HG03025 (cell line): ENCODE measurements around the gene PLEK.
"Not testable (repeated sequence)": the region's sequence is repeated elsewhere in the genome, so short reads cannot be mapped to it uniquely, and the experiment has no call there.

Source experiments
- ATAC-seq: cut with Tn5 transposase; IDR thresholded peaks from one replicate; pipeline ENCODE4 v1.9.1; 2021; ENCODE audit warnings: mild to moderate bottlenecking, moderate library complexity; ENCODE audit not compliant: unreplicated experiment, low FRiP score

The PLEK gene

DNA sequence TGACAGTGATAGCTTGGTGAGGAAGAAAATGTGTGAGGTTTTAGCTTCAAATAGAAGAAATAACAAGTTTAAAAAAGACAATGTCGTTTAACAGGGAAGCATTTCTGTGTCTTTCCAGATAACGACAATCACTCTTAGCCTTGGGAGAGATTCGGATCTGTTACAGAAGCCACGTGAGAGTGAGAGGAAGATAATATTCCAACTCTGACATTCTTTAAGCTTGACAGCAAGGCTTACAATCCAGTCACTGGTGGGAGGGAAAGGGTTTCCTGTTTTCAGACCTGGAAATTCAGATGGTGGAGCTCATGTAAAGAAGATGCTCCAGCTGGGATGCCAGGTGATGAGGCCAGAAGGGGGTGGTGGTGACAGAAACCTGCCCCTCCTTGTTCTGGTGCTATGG is 71.2 kb downstream of the PLEK start:
- ATAC-seq: no peak

DNA sequence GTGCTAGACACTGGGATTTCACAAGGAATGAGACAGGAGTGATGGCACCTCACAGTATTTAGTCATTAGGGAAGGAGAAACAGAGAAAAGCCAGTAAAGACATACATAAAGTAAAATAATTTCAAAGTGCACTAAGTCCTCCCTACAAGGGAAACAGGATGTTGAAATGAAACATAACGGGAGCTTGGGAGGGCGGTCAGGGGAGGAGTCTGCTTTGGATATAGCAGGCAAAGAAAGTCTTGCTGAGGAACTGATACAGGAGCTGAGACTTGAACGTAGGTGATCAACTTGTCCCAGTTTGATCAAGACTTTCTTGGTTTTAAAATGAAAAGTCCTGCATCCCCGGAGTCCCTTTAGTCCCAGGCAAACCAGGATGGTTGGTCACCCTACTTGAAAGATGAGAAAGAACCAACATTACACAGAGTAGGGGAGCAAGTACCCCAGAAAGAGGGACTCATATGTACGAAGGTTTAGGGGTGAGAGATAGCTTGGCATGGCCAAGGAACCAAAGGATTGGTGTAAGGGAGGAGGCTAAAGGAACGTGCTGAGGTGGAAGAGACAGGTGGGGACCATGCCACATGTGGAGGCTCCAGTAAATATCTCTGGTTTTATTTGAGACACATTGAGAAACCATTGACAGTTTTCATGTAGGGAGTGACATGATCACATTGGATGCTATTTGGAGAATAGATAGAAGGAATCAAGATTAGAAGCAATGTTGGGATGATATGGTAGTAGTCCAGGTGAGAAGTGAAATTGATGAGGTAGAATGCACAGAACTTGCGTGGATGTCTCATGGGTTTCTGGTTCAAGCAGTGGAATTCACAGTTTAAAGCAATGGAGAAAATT is 73.6 kb downstream of the PLEK start:
- ATAC-seq: no peak

DNA sequence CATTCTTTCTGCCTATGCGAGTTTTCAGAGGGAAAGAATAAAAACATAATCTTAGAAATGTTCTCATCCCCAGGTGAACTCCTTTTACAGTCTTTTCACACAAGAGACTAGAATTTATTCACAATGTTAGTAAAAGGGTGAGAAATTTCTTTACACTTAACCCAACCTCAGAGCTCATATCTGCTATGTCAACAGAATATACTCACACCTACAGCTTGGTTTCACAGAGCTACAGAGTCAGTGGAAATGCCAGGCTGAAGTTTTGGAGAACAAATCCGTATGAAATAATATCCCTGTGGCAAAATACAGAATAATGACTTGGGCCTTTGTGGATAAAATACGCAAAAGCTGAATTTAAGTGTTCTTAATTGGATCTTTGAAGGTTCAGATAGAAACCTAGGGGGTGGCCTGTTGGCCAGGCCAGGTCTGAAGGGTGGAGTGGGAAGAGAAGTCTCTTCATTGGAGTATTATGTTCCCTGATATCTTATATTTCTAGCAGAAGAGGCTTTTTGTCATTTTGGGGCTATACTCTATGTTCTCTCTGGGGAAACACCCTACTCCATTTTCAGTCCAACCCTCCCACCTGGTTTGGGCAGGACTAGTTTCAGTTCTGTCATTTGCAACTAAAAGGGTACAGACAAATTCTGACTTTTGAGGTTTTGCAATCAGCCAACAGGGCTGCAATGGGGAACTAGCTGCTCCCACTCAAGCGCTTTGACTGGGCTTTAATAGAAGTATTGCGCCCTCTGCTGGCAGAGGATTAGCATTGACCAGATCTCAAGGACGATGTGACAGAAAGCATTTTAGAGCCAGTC is 76.3 kb downstream of the PLEK start:
- peak; percentile 95 for ATAC-seq

DNA sequence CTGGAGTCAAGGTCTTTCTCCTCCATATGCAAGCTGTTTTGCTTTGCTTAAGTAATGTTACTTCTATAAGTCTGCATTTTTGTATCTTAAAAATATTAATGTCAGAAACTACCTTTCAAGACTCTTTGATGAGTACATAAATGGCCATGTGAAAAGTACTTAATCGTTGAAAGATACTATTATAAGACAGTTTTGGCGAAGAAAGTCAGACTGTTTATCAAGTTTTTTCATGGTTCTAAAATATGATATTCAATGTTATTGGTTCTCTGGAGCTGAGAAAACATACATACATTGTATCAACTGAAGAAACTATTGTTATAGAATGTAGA is 76.9 kb downstream of the PLEK start:
- no peak for ATAC-seq

DNA sequence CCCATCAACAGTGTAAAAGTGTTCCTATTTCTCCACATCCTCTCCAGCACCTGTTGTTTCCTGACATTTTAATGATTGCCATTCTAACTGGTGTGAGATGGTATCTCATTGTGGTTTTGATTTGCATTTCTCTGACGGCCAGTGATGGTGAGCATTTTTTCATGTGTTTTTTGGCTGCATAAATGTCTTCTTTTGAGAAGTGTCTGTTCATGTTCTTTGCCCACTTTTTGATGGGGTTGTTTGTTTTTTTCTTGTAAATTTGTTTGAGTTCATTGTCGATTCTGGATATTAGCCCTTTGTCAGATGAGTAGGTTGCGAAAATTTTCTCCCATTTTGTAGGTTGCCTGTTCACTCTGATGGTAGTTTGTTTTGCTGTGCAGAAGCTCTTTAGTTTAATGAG is 81.3 kb downstream of the PLEK start:
- not testable (repeated sequence) for ATAC-seq
